Activated CD4-positive, alpha-beta T cell treated with anti-CD3 and anti-CD28 coated beads for 24 hours (primary cell): ENCODE data around the gene QSOX2.

Experiments used
- DNase-seq, 2 donors: peaks; one replicate each; pipeline ENCODE4 v3.0.0-alpha.2; 2020; ENCODE audit warnings: low read depth in 2 of 2

Gene QSOX2

DNA sequence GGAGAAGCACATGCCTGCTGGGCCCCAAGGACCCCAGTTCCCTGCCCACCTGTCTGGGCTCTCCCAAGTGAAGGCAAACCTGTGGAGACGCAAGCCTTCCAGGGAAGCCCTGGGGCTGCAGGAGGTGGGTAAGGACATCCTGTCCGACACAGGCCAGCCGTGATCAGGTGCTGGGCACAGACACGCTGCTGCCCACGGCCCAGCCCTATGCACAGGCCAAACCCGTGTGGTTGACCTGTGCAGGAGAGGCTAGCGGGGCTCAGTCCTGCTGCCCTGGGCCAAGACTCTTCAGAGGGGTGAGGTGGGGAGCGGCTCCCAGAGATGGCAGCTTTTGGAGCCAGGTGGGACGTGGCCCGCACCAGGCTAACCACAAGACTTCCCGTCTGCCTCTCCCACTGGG, 55.0 kb downstream of the QSOX2 start:
- no peak for DNase-seq

DNA sequence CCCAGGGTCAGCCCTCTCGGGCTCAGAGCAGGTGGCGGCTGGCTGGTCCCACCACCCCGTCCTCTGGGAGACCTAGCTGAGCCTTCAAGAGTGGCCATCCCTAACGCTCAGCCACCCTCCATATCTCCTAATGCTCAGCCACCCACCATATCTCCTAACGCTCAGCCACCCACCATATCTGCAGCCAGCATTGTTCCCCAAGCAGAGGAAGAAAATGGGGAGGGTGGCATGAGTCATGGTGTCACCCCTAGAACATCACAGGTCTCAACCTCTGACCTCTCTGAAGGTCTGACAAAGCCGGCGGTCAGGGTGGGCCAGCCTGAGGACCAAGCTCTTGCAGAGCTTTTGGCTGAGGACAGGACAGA, 55.4 kb downstream of the QSOX2 start:
- no peak for DNase-seq

DNA sequence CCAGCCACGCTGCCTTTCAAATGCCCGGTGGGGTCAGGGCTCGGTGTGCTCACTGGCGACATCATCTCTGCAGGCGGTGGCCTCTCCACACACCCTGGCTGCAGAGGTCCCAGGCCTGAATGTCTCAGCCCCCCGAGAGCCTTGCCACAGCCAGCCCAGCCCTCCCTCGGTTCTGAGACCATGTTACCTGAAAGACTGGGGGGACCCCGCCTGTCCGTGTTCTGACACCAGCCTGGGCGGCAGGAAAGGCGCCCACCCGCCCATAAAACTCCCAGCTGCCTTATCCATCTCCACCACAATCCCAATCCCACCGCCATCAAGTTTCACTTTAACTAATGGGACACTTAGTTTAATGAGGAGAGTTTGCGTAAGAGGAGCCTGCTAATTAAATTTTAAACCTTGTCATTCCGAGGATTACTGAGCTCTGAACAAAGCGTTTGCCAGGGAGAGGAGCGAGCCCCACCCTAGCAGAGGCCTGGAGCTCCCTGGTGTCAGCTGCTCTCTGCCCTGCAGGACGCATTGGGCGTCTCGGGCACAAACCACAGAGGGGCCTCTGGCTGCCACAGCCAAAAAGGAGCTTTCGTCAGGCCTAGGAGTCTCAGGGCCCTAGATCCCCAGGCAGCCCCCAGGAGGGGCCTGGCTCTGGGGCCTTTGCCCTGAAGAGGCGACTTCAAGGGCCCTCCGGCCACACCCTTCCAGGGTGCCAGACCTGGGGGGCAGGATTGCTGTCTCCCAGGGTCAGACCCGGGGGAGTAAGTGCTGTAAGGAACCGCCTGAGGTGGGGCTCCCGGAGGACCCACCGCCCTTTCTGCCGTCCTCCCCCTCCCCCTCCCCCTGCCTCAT, 56.0 kb downstream of the QSOX2 start:
- no peak for DNase-seq

DNA sequence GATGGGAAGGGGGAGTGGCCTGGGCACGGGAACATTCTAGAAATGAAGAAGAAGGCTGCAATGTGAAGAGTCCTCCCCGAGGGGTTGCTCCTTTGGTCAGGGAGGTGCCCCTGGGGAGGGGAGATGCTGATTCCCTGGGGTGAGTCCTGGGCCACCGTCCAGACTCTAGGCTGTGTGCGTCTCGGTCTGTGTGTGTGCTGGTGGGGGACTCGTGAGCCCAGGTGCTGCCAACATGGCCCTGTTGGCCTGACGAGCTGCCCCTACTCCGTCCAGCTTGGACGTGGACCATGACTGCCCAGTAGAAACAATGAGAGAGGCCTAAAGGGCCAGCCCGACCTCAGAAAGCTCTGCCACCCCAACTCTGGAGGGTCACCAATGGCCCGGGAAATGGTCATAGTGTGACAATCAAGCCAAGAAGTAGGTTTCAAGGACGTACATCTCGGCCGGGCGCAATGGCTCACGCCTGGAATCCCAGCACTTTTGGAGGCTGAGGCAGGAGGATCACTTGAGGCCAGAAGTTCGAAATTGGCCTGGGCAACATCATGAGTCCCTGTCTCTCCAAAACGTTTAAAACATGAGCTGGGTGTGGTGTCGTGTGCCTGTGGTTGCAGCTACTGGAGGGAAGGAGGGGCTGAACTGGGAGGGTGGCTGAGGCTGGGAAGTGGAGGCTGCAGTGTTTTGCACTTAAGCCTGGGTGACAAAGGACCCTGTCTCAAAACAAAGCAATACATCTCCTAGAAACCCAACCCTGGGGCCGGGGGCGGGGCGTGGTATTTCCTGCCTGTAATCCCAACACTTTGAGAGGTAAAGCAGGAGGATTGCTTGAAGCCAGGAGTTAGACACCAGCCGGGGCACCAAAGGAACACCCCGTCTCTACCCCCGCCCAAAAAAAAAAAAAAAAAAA, 57.7 kb downstream of the QSOX2 start:
- no peak for DNase-seq

DNA sequence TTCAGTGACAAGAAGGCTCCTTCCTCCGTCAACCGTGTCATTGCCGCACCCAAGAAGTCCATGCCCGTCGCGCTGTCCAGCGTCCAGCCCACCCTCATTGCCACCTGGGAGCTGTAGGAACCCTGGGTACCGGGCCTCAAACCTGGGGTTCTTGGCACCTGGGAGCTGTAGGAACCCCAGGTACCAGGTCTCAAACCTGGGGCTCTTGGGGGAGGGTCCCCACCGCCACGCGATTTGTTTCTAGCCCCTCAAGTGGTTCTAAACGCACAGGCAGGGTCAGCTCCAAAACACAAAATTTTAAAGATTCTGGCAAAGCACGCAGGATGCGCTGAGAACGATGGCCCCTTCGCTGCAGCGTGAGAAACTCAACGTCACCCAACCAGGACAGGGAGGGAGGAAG, 58.4 kb downstream of the QSOX2 start:
- no peak for DNase-seq

DNA sequence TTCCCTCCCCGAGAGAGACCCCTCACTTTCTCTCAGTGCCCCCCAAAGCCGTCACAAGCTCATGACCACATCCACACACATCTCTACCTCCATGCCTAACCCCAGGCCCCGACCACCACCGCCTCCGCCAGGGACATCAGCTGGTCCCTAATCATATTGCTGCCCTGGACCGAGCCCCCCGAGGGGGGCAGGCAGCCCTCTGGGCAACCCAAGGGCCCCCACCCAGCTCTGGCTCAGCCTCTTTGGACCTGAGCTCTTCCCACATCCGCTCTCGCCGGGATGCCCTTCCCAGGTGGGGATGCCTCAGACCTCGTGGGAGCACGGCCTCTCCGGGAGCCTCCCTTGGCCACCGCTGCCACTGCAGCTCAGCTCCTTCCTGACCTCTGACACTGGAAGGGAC, 59.2 kb downstream of the QSOX2 start:
- DNase-seq: no peak

DNA sequence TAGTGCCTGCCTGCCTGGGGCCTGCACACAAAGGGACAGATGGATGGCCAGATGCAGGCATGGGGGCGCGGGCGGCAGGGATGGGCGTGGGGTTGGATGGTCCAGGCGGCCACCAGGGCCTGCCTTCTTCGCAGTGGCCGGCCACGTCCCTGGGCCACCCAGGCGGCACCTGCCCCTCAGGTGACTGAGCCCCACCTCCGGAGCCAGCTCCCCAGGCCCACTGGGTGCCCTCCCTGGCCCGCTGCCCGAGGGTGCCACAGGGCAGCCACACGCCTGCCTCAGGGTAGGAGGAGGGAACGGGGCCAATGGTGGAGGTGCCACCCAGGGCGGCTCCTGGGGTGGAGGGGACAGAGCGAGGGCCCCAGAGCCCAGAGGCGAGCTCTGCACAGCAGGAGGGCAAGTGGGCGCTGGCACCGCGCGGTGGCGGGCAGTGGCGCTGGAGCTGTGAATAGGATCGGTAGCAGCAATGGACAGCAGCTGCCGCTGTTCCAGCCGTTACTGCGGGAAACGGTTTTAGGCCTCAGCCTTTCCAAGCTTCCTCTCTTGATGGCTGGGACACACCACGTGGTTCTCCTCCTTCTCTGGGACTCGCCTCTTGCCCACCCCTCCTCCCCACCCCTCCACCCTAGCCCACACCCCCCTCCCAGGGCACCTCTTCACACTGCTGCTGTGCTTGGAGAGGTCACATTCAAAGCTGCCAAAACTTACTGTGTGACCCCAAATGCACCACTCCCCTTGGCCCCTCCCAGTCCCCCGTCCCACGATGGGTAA, 59.8 kb downstream of the QSOX2 start:
- DNase-seq: no peak

DNA sequence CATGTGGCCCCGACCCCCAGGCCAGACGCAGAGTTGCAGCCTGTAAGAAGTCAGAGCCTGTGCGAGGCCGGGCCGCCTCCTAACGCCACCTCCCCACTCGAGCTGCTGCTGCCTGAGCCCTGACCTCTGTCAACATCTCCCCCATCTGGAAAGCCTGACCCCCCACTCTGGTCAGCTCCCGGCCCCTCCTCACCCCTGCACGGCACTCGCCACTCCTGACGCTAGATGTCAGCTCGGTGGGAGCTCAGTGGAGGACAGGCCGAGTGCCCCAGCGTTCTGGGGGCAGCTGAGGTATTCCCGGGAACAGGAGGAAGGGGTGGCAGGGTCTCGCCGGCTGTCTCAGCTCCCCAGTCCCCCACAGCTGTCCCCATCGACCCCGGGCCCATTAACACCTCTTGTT, 60.5 kb downstream of the QSOX2 start:
- DNase-seq: no peak

DNA sequence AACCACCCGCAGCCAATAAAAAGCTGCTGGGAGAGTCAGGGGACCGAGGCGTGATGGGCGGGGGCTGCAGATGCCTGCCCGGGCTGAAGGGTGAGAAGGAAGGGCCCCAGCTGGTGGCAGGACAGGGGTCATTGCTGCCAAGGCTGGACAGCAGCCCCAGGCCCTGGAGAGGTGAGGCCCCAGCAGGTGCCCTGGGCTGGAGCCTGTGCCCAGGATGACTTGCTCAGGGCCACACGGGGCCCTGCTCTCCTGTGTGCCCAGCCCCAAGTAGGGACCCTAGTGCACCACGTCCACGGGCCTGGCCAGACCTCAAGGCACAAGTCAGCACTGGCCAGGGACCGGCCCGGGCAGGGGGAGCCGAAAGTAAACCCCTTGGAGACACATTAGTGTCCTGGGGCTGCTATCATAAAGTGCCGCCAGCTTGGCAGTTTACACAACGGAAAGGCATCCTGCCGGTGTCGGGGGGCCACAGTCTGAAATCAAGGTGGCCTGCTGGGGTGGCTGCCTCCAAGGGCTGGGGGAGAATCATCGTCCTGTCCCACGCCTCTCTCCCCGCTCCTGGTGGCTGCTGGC, 62.7 kb downstream of the QSOX2 start:
- DNase-seq: no peak

DNA sequence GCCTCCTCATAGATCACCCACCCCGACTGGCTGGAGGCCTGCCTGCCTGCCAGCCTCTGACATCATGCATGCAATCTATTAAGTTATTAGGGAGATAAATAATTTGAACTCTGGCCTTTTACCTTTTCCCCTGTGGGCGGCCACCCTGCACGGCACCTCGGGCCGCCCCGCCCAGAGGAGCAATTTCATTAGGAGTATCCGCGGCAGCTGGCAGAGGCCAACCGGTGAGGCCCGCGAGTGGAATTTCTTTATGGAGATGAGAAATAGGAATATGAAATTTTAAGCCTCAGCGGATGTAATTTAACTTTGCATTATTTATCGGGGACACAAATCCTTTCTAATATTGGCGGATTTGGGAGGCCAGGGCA, 63.2 kb downstream of the QSOX2 start:
- DNase-seq: no peak

DNA sequence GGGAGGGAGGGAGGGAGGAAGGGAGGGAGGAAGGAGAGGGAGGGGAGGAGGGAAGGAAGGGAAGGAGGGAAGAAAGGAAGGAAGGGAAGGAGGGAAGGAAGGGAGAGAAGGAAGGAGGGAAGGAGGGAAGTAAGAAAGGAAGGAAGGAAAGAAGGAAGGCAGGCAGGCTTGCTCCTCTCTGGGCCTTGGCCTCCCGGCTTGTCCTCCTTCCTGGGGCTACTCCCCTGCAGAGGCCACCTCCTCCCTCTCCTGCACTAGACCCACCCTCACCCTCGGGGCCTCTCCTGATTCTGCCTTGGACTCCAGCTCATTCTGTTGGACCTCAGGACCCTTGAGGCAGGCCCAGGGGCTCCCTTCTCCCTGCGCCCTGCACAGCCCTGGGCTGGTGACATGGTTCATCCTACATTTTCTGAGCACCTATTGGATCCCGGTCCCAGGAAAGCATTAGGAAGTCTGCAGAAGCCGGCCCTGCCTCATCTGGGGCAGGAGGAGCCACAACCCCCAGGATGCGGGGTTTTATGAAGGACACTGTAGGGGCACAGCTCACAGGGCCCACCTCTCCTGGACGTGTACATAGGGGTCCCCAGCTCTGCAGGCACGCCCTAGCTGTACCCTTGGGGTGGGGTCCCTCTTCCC, 63.7 kb downstream of the QSOX2 start:
- DNase-seq: no peak

DNA sequence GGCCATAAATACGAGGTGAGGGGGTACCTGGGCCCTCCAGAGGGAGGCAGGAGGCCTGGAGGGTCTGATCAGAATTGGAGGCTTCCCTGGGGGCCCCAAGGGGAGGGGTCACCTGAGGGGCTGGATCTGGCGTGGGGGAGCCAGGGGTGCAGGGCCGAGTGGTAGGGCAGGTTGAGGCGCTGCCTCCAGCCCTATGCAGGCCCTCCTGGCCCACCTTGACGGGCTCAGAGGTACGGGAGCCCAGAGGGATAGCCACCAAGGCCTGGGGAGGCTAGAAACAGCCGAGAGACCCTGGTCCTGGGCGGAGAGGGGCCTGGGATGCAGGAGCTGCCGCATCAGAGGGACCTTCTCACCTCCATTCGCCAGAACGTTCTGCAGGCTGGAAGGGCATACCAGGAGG, 65.0 kb downstream of the QSOX2 start:
- no peak for DNase-seq

DNA sequence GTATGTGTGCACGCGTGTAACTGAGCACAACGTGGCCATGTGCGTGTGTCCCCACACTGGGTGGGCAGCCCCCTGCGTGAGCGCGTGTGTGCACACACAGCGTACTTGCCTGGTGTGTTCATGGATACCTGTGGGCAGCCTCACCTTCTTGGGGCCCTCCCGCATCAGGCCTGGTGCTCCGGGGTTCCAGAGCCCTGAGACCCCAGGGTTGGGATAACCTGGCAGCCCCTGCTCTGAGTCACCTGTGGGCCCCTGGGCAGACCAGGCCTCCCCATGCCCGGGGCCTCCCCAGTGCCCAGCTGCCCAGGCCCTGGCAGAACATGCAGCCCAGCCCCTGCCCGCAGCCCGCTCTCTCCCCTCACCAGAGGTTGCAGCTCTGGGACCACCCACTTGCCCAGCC, 65.9 kb downstream of the QSOX2 start:
- no peak for DNase-seq

DNA sequence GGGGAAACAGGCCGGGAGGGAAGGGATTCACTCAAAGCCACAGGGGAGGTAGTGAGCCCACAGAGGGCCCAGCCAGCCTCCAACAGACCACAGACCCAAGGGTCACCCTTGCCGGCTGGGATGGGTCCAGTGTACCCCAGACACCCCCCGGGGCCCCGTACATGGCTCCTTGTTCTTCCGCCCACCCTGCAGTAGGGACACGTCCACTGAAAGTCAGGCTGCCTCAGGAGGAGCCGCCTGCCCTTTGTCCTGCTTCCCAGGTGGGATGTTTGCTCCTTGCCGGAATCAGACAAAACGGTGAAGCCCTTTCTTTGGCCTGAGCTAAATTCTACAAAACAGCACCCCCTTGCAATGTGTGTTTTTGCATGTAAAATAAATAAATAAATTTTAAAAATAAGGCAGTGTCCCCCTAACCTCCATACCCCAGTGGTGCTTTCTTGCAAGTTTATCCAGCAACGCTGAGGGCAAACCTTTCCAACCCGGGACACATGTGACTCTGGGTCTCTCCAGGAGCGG, 66.5 kb downstream of the QSOX2 start:
- no peak for DNase-seq

DNA sequence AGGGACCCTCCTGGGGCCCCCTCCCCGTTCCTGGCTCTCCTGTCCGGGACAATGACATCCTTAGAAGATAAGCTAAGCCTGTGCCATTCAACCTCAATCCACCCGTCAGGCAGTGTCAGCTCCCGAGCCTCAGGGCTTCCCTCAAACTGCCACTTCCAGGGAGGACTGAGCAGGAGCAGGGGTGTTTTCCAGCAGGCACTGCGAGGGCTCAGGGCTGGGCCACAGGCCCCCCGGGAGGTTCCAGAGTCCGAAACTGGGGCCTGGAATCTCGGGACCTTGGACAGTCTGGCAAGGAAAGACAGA, 66.9 kb downstream of the QSOX2 start:
- DNase-seq: no peak

DNA sequence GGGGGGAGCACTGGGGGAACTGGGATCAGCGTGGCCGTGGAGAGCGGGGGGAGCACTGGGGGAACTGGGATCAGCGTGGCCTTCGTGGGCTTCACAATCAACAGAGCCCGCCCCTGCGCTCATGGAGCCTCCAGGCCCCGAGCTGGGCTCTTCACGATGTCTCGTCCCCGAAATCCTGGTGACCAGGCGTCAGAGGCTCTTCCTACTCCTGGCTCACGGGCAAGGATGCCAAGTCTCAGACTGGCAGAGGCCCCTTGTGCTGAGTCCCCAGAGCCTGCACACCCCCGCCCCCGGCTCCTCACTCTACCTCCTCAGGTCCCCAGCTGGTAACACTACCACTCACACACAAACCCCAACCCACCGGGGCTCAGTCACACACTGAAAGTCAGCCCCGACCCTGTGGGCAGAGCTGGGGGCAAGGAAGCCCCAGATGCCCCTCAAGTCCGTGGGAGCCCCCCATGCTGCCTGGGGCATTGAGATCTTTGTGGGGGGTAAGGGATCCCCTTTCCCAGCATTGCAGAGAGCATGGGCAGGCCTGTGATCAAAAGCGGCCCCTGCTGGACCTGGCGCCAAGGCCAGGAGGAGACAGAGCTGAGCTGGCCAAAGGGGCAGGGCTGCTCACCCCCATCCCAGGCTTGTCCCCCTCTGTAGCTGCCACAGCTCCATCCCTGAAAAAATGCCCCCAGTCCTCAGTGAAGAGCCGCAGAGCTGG, 67.4 kb downstream of the QSOX2 start:
- DNase-seq: no peak

DNA sequence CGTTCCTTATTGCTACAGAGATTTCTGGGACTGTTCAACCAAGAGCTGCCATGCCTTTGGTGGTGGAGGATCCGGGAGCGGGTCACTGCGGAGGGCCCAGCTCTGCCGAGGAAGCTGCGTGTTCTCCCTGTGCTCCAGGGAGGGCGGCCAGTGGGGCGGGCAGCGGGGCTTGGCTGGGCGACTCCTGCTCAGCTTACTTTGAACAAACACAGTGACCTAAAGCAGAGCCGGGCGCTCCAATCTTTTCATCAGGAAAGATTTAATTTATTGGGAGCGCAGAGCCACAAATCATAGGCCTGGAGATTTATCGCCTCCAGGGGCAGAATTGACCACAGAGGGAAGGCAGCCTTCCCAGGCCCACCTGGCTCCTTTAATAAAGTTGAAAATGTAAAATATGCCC, 68.4 kb downstream of the QSOX2 start:
- no peak for DNase-seq

DNA sequence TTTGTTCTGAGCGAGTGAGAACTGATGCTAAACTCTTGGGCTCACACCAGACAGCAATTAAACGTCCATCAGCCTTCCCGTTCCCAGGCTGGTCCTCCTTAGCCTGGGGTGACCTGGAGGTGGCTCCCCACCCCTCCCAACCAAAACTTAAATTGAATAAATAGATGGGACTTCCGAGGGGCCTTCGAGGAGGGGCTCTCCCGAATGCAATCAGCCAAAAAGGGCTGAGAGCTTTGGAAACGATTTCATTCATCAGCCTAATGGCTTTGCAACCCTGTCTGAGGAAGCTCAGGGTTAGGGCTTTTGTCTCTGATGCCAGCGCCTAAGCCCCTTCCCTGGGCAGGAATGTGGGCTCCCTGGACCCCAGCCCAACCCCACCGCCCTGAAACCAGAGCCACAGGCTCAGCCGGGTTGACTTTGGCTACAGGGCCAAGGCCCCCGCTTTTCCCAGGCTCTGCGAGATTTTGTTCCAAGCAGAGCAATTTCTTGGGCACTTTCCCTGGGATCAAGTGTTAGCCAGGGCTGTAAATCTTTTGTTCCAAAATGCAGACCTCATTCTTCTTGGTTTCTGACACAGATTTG, 69.9 kb downstream of the QSOX2 start:
- no peak for DNase-seq

DNA sequence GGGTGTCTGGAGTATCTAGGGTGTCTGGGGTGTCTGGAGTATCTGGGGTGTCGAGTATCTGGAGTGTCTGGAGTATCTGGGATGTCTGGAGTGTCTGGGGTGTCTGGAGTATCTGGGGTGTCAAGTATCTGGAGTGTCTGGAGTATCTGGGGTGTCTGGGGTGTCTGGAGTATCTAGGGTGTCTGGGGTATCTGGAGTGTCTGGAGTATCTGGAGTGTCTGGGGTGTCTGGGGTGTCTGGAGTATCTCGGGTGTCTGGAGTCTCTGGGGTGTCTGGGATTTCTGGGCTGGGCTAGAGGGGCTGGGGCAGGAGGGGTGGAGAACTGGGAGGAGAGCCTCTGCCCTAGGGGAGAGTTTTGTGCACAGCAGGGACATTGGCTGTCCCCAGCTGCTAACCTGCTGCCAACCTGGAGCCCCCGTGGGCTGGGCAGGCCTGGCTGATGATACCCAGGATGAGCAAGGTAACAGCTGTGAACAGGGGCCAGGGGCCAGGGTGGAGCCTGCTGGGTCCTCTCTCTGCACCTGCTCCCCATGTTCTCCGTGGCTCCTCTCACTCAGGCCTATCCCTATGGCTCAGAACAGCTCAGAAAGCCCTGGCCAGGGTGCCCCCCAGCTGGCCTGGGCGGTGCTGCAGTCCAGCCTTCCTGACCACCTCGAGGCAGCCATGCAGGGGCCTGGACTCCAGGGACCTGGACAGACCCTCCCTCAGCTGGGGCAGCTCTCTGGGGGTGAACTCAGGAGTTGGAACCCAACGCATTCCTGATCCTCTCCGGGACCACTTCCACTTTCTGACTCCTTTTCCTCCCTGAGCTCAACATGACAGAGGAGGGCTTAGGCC, 70.6 kb downstream of the QSOX2 start:
- DNase-seq: no peak
